ENCODE data around the gene CREB3L4. TPM values are rescaled to one million over a fixed set of nuclear protein-coding genes. Genes with fewer than 3 reads are reported as not detected.
A peak's percentile ranks its signal among the peaks of the same experiment; 100 is the strongest.

Gene CREB3L4
- total and polyA plus RNA-seq, 2 donors (not counting 3 experiments of a cell fraction or from before 2014, with no cell fraction given), result 8.1 to 12.1 TPM

GRCh38 chr1:153957744-153958110, 10.0 kb upstream of the CREB3L4 start:
- dilution Hi-C loops (cut with MboI; ENCODE audit: extremely low pct_ligation_motif_present, low sequenced_read_pairs) (no loop called here), intact Hi-C loops (cut with micrococcal nuclease) (loop anchor here (1.0 kb wide), 4 partner anchors 11 to 34 kb away; partner anchors contain the start of genes DENND4B and JTB)
- H2AFZ ChIP-seq (ENCODE audit: low read depth, low read length), result peak overlapping the region; percentile 22
- no peaks in the 10 kb centered on the region for H3K27me3 ChIP-seq (ENCODE audit: control insufficient read depth in 2 of 2, insufficient read depth in 2 of 2, low read length in 2 of 2)
- H3K4me1 ChIP-seq (ENCODE audit: control insufficient read depth, extremely low read depth, insufficient read depth, low read length), result peaks cover 31% of the 10 kb centered on the region
- DNase-seq (ENCODE audit: low read depth, low spot score) (peak; percentile 31), FAIRE-seq (peak; percentile 63)
- H3K9me3 ChIP-seq (replicated peaks; ENCODE audit: control insufficient read depth, insufficient read depth, low read length), result no peaks in the 10 kb centered on the region
- POLR2A ChIA-PET, result interaction anchor here (1.2 kb wide), 1 partner anchor 76 kb away, joined by 3 read pairs; no protein-coding TSS in a partner anchor
- H3K79me2 ChIP-seq (ENCODE audit: control insufficient read depth, insufficient read depth, low read length), result peaks cover 45% of the 10 kb centered on the region
- TF ChIP-seq MAX (IDR thresholded peaks at IDR 0.05; ENCODE audit: insufficient read depth, insufficient read length), result no peak
- no peak for TF ChIP-seq POLR2A (IDR thresholded peaks at IDR 0.05; ENCODE audit: low read depth, low read length)
- no peak for TF ChIP-seq EZH2 (IDR thresholded peaks at IDR 0.05; ENCODE audit: borderline replicate concordance, low read depth, low read length, severe bottlenecking)
- TF ChIP-seq FOS (IDR thresholded peaks at IDR 0.05; ENCODE audit: borderline replicate concordance, insufficient read depth, low read length), result no peak
- TF ChIP-seq POLR2AphosphoS5 (IDR thresholded peaks at IDR 0.05; ENCODE audit: insufficient read depth, low read depth, low read length), result no peak
- no peaks in the 10 kb centered on the region for H3K9me1 ChIP-seq (replicated peaks; ENCODE audit: control insufficient read depth, extremely low read depth, insufficient read depth, low read length)
- peak overlapping the region; percentile 47 to 80 (median 75) for H3K4me3 ChIP-seq (replicated peaks in 1 of 3; ENCODE audit: insufficient read depth in 1 of 3, low read depth in 1 of 3, low read length in 3 of 3)
- H4K20me1 ChIP-seq (replicated peaks; ENCODE audit: control insufficient read depth, extremely low read depth, insufficient read depth, low read length), result no peaks in the 10 kb centered on the region
- peak overlapping the region; percentile 72 for H3K4me2 ChIP-seq (ENCODE audit: insufficient read depth, low read length)
- H3K27ac ChIP-seq (ENCODE audit: insufficient read depth, low read depth, low read length), result peak overlapping the region; percentile 18
- no TSS peak for BruUV-seq (replicated peaks)
- H3K9ac ChIP-seq (replicated peaks; ENCODE audit: extremely low read depth, insufficient read depth, low read length), result peak overlapping the region; percentile 72
- CTCF ChIA-PET, result interaction anchor here (1.5 to 4.2 kb wide), 4 partner anchors 9 to 20 kb away, joined by 4 to 25 read pairs (median 7); partner anchors contain the start of genes CREB3L4, DENND4B and JTB
- H3K36me3 ChIP-seq (ENCODE audit: control insufficient read depth in 2 of 2, extremely low read depth in 1 of 2, insufficient read depth in 2 of 2, low read length in 2 of 2), result peaks cover 0 to 17% of the 10 kb centered on the region in 2 experiments

All from endothelial cell of umbilical vein (primary cell).